ENCODE measurements around the gene NLRC5. TPM values are rescaled to one million over a fixed set of nuclear protein-coding genes. Genes with fewer than 3 reads are reported as not detected.

NLRC5 gene
- total and polyA plus RNA-seq, 4 donors = 23.9 to 46.4 (median 31.1) TPM

GRCh38 chr16:57132470-57132869 lies 143.1 kb downstream of the NLRC5 start:
- 88 to 92% methylated on average over 1 of the region's 1 CpG for WGBS, 2 donors
- DNase-seq (no peak), ATAC-seq (ENCODE audit: insufficient read depth, low FRiP score) (no peak)
- Histone ChIP-seq H3K4me1 (ENCODE audit: control insufficient read depth in 5 of 5, insufficient read depth in 5 of 5, low read length in 5 of 5) (peaks cover 0 to 2% (median 0%) of the 10 kb centered on the region in 5 donors), H3K4me3 (no peak overlapping the region), H3K27ac (ENCODE audit: low read depth in 1 of 2, low read length in 1 of 2) (no peak overlapping the region), H3K9ac (ENCODE audit: insufficient read depth in 1 of 2, low read length in 2 of 2) (no peak overlapping the region), H3K27me3 (ENCODE audit: control insufficient read depth in 3 of 3, insufficient read depth in 3 of 3, low read length in 2 of 3) (no peaks in the 10 kb centered on the region), H3K36me3 (ENCODE audit: control insufficient read depth in 4 of 4, insufficient read depth in 4 of 4, low read length in 4 of 4) (peaks cover 0 to 19% (median 2%) of the 10 kb centered on the region in 4 donors), H3K9me3 (ENCODE audit: control insufficient read depth in 4 of 4, insufficient read depth in 3 of 4, low read length in 3 of 4) (no peaks in the 10 kb centered on the region)
- TF ChIP-seq CTCF (IDR thresholded peaks at IDR 0.05; ENCODE audit: control extremely low read depth, extremely low read depth) = no peak

- Histone ChIP-seq H3K27ac (ENCODE audit: low read depth in 1 of 2, low read length in 1 of 2) (no peak overlapping the region), H3K4me3 (no peak overlapping the region)
Measured at GRCh38 chr16:57133031-57133430, 143.7 kb downstream of the NLRC5 start.

More at GRCh38 chr16:57133031-57133430, 143.7 kb downstream of the NLRC5 start:
- Histone ChIP-seq H3K4me1 (ENCODE audit: control insufficient read depth in 5 of 5, insufficient read depth in 5 of 5, low read length in 5 of 5) (peaks cover 0 to 2% (median 0%) of the 10 kb centered on the region in 5 donors), H3K27me3 (ENCODE audit: control insufficient read depth in 3 of 3, insufficient read depth in 3 of 3, low read length in 2 of 3) (no peaks in the 10 kb centered on the region), H3K36me3 (ENCODE audit: control insufficient read depth in 4 of 4, insufficient read depth in 4 of 4, low read length in 4 of 4) (peaks cover 0 to 21% (median 2%) of the 10 kb centered on the region in 4 donors), H3K9me3 (ENCODE audit: control insufficient read depth in 4 of 4, insufficient read depth in 3 of 4, low read length in 3 of 4) (no peaks in the 10 kb centered on the region), H3K9ac (ENCODE audit: insufficient read depth in 1 of 2, low read length in 2 of 2) (no peak overlapping the region)
- ATAC-seq (ENCODE audit: insufficient read depth, low FRiP score) (no peak), DNase-seq (no peak)
- WGBS, 2 donors = 71 to 73% methylated on average over 4 of the region's 4 CpGs
- no peak for TF ChIP-seq CTCF (IDR thresholded peaks at IDR 0.05; ENCODE audit: control extremely low read depth, extremely low read depth)

Other genes starting within 250 kb of the NLRC5 start
- gene SLC12A3, start 124.3 kb upstream of the NLRC5 start, total RNA-seq = not detected
- gene SLC12A3, start 124.3 kb upstream of the NLRC5 start, polyA plus RNA-seq = under 1 TPM; 0.04 to 0.07 TPM
- gene HERPUD1, start 57.4 kb upstream of the NLRC5 start, total RNA-seq = 100 to 1,000 TPM; 159 to 219 TPM
- 100 to 1,000 TPM in 1 of 2 donors, 10 to 100 TPM in 1; 70.5 to 128 TPM for gene HERPUD1, start 57.4 kb upstream of the NLRC5 start, polyA plus RNA-seq
- 1 to 10 TPM in 1 of 2 donors, under 1 TPM in 1; 0.71 to 8.4 TPM for gene CETP, start 27.6 kb upstream of the NLRC5 start, total RNA-seq
- gene CETP, start 27.6 kb upstream of the NLRC5 start, polyA plus RNA-seq = under 1 TPM; 0.72 to 0.94 TPM
- gene CPNE2, start 103.0 kb downstream of the NLRC5 start, total RNA-seq = 10 to 100 TPM; 38.1 to 47.2 TPM
- gene CPNE2, start 103.0 kb downstream of the NLRC5 start, polyA plus RNA-seq = 10 to 100 TPM; 57.3 to 76.3 TPM
- 10 to 100 TPM; 59.3 to 83.1 TPM for gene PSME3IP1, start 196.5 kb downstream of the NLRC5 start, total RNA-seq
- gene PSME3IP1, start 196.5 kb downstream of the NLRC5 start, polyA plus RNA-seq = 10 to 100 TPM; 59.6 to 66.5 TPM
- 10 to 100 TPM; 34.7 to 71.7 TPM for gene RSPRY1, start 196.8 kb downstream of the NLRC5 start, total RNA-seq
- gene RSPRY1, start 196.8 kb downstream of the NLRC5 start, polyA plus RNA-seq = 10 to 100 TPM; 10.5 to 15.7 TPM

All from lung (tissue), 12 donors.